ENCODE data around the gene GALNT9.

DNA sequence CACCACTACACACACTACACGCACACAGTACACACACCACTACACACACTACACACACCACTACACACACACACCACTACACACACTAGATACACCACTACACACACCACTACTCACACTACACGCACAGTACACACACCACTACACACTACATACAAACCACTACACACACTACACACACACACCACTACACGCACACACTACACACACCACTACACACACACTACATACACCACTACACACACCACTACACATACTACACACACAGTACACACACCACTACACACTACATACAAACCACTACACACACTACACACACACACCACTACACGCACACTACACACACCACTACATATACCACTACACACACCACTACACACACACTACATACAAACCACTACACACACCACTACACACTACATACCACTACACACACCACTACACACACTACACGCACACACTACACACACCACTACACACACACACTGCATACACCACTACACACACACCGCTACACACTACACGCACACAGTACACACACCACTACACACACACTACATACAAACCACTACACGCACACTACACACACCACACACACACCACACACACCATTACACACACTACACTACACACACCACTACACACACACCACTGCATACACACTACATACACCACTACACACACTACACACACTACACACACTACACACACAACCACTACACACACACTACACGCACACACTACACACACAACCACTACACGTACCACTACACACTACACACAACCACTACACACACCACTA lies 173.4 kb downstream of the GALNT9 start:
- TF ChIP-seq, protein P1, sequence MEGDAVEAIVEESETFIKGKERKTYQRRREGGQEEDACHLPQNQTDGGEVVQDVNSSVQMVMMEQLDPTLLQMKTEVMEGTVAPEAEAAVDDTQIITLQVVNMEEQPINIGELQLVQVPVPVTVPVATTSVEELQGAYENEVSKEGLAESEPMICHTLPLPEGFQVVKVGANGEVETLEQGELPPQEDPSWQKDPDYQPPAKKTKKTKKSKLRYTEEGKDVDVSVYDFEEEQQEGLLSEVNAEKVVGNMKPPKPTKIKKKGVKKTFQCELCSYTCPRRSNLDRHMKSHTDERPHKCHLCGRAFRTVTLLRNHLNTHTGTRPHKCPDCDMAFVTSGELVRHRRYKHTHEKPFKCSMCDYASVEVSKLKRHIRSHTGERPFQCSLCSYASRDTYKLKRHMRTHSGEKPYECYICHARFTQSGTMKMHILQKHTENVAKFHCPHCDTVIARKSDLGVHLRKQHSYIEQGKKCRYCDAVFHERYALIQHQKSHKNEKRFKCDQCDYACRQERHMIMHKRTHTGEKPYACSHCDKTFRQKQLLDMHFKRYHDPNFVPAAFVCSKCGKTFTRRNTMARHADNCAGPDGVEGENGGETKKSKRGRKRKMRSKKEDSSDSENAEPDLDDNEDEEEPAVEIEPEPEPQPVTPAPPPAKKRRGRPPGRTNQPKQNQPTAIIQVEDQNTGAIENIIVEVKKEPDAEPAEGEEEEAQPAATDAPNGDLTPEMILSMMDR (IDR thresholded peaks at IDR 0.05 in 2 of 3, conservative IDR thresholded peaks at IDR 0.05 in 1 of 3; ENCODE audit: borderline replicate concordance in 1 of 3, insufficient read depth in 1 of 3, low read depth in 2 of 3, low read length in 2 of 3) = no peak
- no peak for TF ChIP-seq EZH2 (IDR thresholded peaks at IDR 0.05)

All from HCT116 (cell line).